ENCODE measurements around the gene MFN2. TPM values are rescaled to one million over a fixed set of nuclear protein-coding genes. Genes with fewer than 3 reads are reported as not detected.

MFN2 gene
- total and polyA plus RNA-seq, 9 of the 15 experiments (the other 6 are each of a cell fraction or from before 2014, with no cell fraction given) = 10.5 to 158 (median 87.1) TPM

DNA sequence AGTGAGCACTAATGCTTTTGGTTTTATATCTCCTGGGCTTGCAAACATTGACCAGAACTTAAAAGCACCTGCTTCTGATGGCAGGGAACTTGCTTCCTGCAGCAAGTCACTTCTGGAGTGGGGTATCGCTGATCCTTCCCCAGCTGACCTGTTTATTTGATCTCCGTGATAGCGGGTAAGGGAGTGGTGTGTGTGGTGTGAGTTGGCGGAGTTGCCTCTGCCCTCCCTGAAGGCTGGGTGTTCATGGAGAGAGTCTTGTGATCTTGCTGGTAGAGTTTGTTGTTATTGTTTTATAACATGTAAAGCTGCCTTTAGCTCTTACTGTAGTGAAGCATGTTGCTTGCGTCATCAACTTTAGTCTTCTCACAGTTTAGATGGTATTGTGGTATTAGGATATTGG is 3.9 kb downstream of the MFN2 start:
- no peak overlapping the region; the same call in 1 of the 2 replicates for H3K4me3 ChIP-seq
- peaks cover 74% of the 10 kb centered on the region for H3K36me3 ChIP-seq (ENCODE audit: control insufficient read depth, insufficient read depth, low read length)
- WGBS (ENCODE audit: insufficient coverage, low coverage, missing lambda C conversion rate) = 40% methylated on average over 5 of the region's 5 CpGs
- CTCF ChIA-PET (ENCODE audit: low intra/inter-chr PET ratio) = interaction anchor here (1.0 kb wide), 1 partner anchor 19 kb away, joined by 4 read pairs; no protein-coding TSS in a partner anchor
- H2AFZ ChIP-seq (ENCODE audit: low read depth, low read length) = no peak overlapping the region
- POLR2A ChIA-PET = interaction anchor here (0.7 to 8.1 kb wide), 10 partner anchors 9 to 91 kb away, joined by 3 to 141 read pairs (median 5); partner anchors contain the start of gene MIIP
- H3K9me3 ChIP-seq (replicated peaks; ENCODE audit: control insufficient read depth, insufficient read depth, low read depth, low read length) = no peaks in the 10 kb centered on the region
- H3K4me2 ChIP-seq (ENCODE audit: insufficient read depth, low read length) = peak overlapping the region; percentile 50
- intact Hi-C loops (cut with micrococcal nuclease) (loop anchor here (5.0 to 10.0 kb wide), 3 partner anchors 77 to 231 kb away; no protein-coding TSS in a partner anchor), in situ Hi-C loops (cut with MboI) (no loop called here)
- ATAC-seq (no peak), FAIRE-seq (no peak), DNase-seq (ENCODE audit: extremely low read depth in 1 of 4, low spot score in 3 of 4) (peak in 2 of 4 experiments; percentile 45 to 47)
- H3K27ac ChIP-seq (ENCODE audit: extremely low read depth, low read depth, low read length) = no peak overlapping the region; the same call in 2 of the 3 replicates
- peak overlapping the region; percentile 11 to 70; a peak in 2 of 4 replicates for H3K9ac ChIP-seq (ENCODE audit: insufficient read depth in 1 of 2, low read depth in 2 of 2, low read length in 2 of 2)
- no peaks in the 10 kb centered on the region for H3K27me3 ChIP-seq (ENCODE audit: control insufficient read depth in 2 of 2, insufficient read depth in 2 of 2, low read length in 2 of 2)
- peaks cover 86% of the 10 kb centered on the region for H3K79me2 ChIP-seq (ENCODE audit: control insufficient read depth, insufficient read depth, low read length)
- peaks cover 13% of the 10 kb centered on the region for H3K9me1 ChIP-seq (ENCODE audit: control insufficient read depth, insufficient read depth, low read length)
- BruUV-seq (replicated peaks) = no TSS peak
- H4K20me1 ChIP-seq (replicated peaks; ENCODE audit: control insufficient read depth, insufficient read depth, low read length) = peaks cover 34% of the 10 kb centered on the region
- H3K4me1 ChIP-seq (replicated peaks in 1 of 2; ENCODE audit: control insufficient read depth in 2 of 2, insufficient read depth in 2 of 2, low read length in 2 of 2) = peaks cover 33 to 44% of the 10 kb centered on the region in 2 experiments
- TF ChIP-seq RBM39 (optimal IDR thresholded peaks at IDR 0.05; ENCODE audit: low read depth, low read length) (no peak), KDM2B (CRISPR knock-in tag; IDR thresholded peaks at IDR 0.05) (no peak), SP2 (IDR thresholded peaks at IDR 0.05; ENCODE audit: extremely low read depth, low read depth, low read length, poor library complexity, severe bottlenecking) (no peak), CEBPG (CRISPR knock-in tag; IDR thresholded peaks at IDR 0.05) (no peak), CEBPG (tag; conservative IDR thresholded peaks at IDR 0.05 in 1 of 2, IDR thresholded peaks at IDR 0.05 in 1 of 2) (peak in 1 of 2 experiments; percentile 41; a peak in 1 of 4 replicates), ILK (tag; IDR thresholded peaks at IDR 0.05; ENCODE audit: borderline replicate concordance, low read depth) (no peak), MAFG (tag; conservative IDR thresholded peaks at IDR 0.05) (no peak), ZNF507 (tag; conservative IDR thresholded peaks at IDR 0.05) (no peak)
- TF ChIP-seq, protein P1, sequence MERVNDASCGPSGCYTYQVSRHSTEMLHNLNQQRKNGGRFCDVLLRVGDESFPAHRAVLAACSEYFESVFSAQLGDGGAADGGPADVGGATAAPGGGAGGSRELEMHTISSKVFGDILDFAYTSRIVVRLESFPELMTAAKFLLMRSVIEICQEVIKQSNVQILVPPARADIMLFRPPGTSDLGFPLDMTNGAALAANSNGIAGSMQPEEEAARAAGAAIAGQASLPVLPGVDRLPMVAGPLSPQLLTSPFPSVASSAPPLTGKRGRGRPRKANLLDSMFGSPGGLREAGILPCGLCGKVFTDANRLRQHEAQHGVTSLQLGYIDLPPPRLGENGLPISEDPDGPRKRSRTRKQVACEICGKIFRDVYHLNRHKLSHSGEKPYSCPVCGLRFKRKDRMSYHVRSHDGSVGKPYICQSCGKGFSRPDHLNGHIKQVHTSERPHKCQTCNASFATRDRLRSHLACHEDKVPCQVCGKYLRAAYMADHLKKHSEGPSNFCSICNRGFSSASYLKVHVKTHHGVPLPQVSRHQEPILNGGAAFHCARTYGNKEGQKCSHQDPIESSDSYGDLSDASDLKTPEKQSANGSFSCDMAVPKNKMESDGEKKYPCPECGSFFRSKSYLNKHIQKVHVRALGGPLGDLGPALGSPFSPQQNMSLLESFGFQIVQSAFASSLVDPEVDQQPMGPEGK (CRISPR knock-in tag; IDR thresholded peaks at IDR 0.05; ENCODE audit: borderline replicate concordance) = no peak
- TF ChIP-seq, protein P2, sequence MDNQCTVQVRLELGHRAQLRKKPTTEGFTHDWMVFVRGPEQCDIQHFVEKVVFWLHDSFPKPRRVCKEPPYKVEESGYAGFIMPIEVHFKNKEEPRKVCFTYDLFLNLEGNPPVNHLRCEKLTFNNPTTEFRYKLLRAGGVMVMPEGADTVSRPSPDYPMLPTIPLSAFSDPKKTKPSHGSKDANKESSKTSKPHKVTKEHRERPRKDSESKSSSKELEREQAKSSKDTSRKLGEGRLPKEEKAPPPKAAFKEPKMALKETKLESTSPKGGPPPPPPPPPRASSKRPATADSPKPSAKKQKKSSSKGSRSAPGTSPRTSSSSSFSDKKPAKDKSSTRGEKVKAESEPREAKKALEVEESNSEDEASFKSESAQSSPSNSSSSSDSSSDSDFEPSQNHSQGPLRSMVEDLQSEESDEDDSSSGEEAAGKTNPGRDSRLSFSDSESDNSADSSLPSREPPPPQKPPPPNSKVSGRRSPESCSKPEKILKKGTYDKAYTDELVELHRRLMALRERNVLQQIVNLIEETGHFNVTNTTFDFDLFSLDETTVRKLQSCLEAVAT (IDR thresholded peaks at IDR 0.05) = no peak
- TF ChIP-seq, protein P3, sequence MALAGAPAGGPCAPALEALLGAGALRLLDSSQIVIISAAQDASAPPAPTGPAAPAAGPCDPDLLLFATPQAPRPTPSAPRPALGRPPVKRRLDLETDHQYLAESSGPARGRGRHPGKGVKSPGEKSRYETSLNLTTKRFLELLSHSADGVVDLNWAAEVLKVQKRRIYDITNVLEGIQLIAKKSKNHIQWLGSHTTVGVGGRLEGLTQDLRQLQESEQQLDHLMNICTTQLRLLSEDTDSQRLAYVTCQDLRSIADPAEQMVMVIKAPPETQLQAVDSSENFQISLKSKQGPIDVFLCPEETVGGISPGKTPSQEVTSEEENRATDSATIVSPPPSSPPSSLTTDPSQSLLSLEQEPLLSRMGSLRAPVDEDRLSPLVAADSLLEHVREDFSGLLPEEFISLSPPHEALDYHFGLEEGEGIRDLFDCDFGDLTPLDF (CRISPR knock-in tag; IDR thresholded peaks at IDR 0.05) = no peak
- TF ChIP-seq, protein P4, sequence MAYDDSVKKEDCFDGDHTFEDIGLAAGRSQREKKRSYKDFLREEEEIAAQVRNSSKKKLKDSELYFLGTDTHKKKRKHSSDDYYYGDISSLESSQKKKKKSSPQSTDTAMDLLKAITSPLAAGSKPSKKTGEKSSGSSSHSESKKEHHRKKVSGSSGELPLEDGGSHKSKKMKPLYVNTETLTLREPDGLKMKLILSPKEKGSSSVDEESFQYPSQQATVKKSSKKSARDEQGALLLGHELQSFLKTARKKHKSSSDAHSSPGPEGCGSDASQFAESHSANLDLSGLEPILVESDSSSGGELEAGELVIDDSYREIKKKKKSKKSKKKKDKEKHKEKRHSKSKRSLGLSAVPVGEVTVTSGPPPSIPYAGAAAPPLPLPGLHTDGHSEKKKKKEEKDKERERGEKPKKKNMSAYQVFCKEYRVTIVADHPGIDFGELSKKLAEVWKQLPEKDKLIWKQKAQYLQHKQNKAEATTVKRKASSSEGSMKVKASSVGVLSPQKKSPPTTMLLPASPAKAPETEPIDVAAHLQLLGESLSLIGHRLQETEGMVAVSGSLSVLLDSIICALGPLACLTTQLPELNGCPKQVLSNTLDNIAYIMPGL (CRISPR knock-in tag; IDR thresholded peaks at IDR 0.05) = no peak
- TF ChIP-seq, protein P5, sequence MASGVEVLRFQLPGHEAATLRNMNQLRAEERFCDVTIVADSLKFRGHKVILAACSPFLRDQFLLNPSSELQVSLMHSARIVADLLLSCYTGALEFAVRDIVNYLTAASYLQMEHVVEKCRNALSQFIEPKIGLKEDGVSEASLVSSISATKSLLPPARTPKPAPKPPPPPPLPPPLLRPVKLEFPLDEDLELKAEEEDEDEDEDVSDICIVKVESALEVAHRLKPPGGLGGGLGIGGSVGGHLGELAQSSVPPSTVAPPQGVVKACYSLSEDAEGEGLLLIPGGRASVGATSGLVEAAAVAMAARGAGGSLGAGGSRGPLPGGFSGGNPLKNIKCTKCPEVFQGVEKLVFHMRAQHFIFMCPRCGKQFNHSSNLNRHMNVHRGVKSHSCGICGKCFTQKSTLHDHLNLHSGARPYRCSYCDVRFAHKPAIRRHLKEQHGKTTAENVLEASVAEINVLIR (CRISPR knock-in tag; IDR thresholded peaks at IDR 0.05) = no peak
